GM18907 (cell line): Measurements from ENCODE around the gene GNL3.
"Not testable (repeated sequence)": the region's sequence is repeated elsewhere in the genome, so short reads cannot be mapped to it uniquely, and the experiment has no call there.

Experiments
- ATAC-seq: cut with Tn5 transposase; IDR thresholded peaks from one replicate; pipeline ENCODE4 v1.9.1; 2021; ENCODE audit warnings: mild to moderate bottlenecking, moderate library complexity; ENCODE audit not compliant: unreplicated experiment

The GNL3 gene

DNA sequence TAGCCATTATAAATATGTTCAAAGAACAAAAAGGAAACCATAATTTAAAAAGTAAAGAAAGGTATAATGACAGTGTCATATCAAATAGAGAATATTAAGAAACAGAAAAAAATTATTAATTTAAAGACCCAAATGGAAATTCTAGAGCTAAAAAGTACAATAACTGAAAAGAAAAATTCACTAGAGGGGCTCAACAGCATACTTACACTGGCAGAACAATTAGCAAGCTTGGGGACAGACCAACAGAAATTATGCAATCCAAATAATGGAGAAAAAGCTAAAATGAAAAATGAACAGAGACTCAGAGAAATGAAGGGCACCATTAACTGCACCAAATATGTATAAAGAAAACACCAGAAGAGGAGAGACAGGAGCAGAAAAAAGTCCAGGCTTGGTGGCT lies 33.8 kb downstream of the GNL3 start:
- ATAC-seq: no peak

- no peak for ATAC-seq
Observed at GRCh38 chr3:52721002-52721729, 35.3 kb downstream of the GNL3 start.

DNA sequence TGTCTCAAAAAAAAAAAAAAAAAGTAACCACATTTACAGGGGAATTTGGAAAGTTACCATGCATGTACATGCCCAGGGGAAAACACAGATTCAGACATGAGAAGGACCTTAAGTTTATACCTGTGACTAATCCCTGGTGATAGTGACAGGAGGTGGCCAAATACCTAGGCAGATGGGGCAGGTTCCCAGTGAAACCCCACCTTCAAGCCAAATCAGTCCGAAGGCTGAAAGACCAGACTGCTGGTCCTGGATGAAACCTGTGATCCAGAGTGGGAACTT lies 35.8 kb downstream of the GNL3 start:
- ATAC-seq: no peak

- no peak for ATAC-seq
Observed at GRCh38 chr3:52722491-52722890, 36.7 kb downstream of the GNL3 start.

DNA sequence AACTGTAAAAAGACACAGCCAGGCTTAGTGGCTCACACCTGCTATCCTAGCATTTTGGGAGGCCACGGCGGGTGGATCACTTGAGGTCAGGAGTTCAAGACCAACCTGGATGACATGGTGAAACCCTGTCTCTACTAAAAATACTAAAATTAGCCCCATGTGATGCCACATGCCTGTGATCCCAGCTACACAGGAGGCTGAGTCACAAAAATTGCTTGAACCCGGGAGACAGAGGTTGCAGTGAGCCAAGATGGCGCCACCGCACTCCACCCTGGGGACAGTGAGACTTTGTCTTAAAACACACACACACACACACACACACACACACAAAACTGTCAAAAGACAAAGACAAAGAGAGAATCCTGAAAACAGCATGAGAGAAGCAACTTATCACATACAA lies 38.1 kb downstream of the GNL3 start:
- ATAC-seq: no peak

DNA sequence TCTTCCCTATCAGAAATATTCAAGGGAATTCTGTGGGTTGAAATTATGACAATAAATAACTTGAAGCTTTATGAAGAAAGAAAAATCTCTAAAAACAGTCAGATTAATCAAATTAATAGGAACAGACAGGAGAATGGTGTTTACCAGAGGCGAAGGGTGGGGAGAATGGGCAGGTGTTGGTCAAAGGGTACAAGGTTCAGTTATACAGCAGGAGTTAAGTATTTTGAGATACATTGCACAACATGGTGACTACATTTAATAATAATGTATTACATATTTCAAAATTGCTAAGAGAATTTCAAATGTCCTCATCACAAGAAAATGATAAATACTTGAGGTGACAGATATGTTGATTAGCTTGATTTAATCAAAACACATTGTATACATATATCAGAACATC lies 38.7 kb downstream of the GNL3 start:
- ATAC-seq: no peak

- not testable (repeated sequence) for ATAC-seq
Observed at GRCh38 chr3:52728753-52729152, 42.9 kb downstream of the GNL3 start.

DNA sequence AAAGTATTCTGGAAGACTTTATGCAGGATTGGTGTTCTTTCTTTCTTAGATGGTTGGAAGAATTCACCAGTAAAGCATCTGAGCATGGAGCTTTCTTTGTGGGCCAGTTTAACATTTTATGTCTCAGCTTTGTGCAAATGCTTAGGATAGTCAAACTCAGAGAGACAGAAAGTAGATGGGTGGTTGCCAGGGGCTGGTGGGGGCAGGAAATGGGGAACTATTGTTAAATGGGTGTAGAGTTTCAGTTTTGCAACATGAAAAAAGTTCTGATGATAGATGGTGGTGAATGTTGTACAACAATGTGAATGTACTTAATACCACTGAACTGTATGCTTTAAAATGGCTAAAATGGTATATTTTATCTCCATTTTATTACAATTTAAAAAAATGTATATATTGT lies 44.8 kb downstream of the GNL3 start:
- no peak for ATAC-seq

DNA sequence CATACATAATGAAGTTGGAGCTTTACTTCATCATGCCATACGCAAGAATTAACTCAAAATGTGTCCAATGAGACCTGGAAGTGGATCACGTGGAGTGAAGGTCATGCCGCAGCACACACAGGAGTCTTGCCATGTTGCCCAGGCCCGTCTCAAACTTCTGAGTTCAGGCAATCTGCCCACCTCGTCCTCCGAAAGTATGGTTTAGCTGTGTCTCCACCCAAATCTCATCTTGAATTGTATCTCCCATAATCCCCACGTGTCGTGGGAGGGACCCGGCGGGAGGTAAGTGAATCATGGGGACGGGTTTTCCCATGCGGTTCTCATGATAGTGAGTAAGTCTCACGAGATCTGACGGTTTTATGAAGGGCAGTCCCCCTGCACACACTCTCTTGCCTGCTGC lies 45.8 kb downstream of the GNL3 start:
- no peak for ATAC-seq

DNA sequence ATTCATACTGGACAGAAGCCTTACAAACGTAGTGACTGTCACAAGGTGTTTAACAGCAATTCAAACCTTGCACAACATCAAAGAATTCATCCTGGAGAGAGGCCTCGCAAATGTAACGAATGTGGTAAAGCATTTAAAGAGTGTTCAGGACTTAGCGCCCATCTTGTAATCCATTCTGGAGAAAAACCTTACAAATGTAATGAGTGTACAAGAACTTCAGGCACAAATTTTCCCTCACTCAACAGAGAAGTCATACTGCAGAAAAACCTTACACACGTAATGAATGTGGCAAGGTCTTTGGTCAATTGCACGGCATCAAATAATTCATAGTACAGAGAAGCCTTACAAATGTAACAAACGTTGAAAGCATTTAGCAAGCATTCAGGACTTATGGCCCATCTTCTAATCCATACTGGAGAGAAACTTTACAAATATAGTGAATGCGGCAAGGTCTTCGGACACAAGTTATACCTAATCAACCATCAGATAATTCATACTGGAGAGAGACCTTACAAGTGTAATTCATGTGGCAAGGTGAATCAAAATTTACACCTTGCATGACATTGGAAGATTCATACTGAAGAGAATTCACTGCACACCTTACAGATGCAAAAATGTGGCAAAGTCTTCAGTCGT lies 47.5 kb downstream of the GNL3 start:
- ATAC-seq: no peak

DNA sequence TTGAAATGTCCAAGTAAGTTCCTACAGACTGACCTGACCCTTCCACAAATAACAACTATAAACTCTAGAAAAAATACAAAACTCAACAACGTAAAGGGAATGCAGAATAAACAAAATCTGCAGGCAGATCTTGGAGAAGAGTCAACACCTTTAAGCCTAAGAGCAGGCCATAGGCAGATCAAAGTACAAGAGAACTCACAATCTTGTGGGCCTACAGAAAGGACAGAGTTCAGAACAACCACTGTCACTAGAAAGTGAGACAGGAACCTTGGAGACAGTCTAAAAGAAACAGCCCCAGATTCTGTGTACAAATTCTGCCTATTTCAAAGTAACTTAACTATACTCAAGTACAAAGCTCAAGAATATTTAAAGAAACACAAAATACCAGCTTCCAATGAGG lies 53.9 kb downstream of the GNL3 start:
- ATAC-seq: no peak

DNA sequence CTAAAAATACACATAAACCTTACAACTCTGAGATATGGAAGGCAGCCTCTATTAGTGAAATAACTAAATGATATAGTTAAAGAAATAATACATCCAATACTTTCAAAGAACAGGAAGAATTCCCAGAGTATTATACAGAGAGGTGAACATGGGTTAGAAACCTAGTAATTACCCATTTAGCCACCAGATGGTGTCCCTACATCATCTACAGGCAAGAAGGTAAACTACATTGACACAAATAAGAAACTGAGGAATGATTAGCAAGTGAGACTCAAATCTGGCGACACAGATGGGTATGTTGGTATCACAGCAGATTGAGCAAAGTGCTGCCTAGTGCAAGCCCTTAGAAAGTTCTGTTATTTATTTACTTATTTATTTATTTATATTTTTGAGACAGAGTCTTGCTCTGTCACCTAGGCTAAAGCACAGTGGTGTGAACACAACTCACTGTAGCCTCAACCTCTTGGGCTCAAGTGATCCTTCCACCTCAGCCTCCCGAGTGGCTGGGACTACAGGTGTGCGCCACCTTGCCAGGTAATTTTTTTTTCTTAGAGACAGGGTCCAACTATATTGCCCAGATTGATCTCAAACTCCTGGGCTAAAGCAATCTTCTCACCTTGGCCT lies 56.7 kb downstream of the GNL3 start:
- ATAC-seq: no peak

- ATAC-seq: no peak
Observed at GRCh38 chr3:52743152-52743551, 57.3 kb downstream of the GNL3 start.

GRCh38 chr3:52743721-52744120 lies 57.9 kb downstream of the GNL3 start:
- no peak for ATAC-seq
